GM18951 (cell line): ENCODE results near the gene RANBP17.

Experiments used
- POLR2A ChIP-seq: IDR thresholded peaks from 4 replicates; pipeline ENCODE4 v1.6.1; 2011; ENCODE audit warnings: mild to moderate bottlenecking; ENCODE audit not compliant: insufficient read length, insufficient read depth; ENCODE audit errors: extremely low read depth
- in situ Hi-C: fragments of 300-500 bp; cut with MboI; formaldehyde crosslinking; loops from one replicate; pipeline ENCODE4 v1.12.0; 2022; ENCODE audit warnings: low sequenced_read_pairs, mixed read lengths, inconsistent platforms; ENCODE audit not compliant: unreplicated experiment

Gene RANBP17

GRCh38 chr5:171308453-171309275 lies 446.8 kb downstream of the RANBP17 start, which contains the start of gene TLX3:
TLX3 (plus strand) TSS chr5:171309248; CDS start chr5:171309366, 118 bp downstream.
- TF ChIP-seq POLR2A = no peak
- in situ Hi-C loops = no loop called here

GRCh38 chr5:171309276-171310211 lies 447.7 kb downstream of the RANBP17 start:
- no peak for TF ChIP-seq POLR2A
- in situ Hi-C loops = no loop called here

- in situ Hi-C loops = no loop called here
- no peak for TF ChIP-seq POLR2A
These were observed 448.5 kb downstream of the RANBP17 start for GRCh38 chr5:171310212-171310818.

GRCh38 chr5:171310819-171311321 lies 449.1 kb downstream of the RANBP17 start:
- TF ChIP-seq POLR2A = no peak
- in situ Hi-C loops = no loop called here

- no peak for TF ChIP-seq POLR2A
- in situ Hi-C loops = no loop called here
These were observed 449.7 kb downstream of the RANBP17 start for GRCh38 chr5:171311322-171312077.

GRCh38 chr5:171312129-171312974 lies 450.5 kb downstream of the RANBP17 start:
- in situ Hi-C loops = no loop called here
- TF ChIP-seq POLR2A = no peak

- in situ Hi-C loops = no loop called here
These were observed 451.8 kb downstream of the RANBP17 start for GRCh38 chr5:171313481-171314206.

GRCh38 chr5:171314728-171315385 lies 453.0 kb downstream of the RANBP17 start:
- in situ Hi-C loops = no loop called here
- TF ChIP-seq POLR2A = no peak

More at GRCh38 chr5:171313481-171314206, 451.8 kb downstream of the RANBP17 start:
- no peak for TF ChIP-seq POLR2A

GRCh38 chr5:171315386-171315891 lies 453.6 kb downstream of the RANBP17 start:
- in situ Hi-C loops = no loop called here
- TF ChIP-seq POLR2A = no peak

- in situ Hi-C loops = no loop called here
- no peak for TF ChIP-seq POLR2A
These were observed 454.1 kb downstream of the RANBP17 start for GRCh38 chr5:171315925-171316257.

GRCh38 chr5:171316258-171317121 lies 454.7 kb downstream of the RANBP17 start:
- in situ Hi-C loops = no loop called here
- TF ChIP-seq POLR2A = no peak
